ENCODE data around the gene COX7A2. TPM values are rescaled to one million over a fixed set of nuclear protein-coding genes. Genes with fewer than 3 reads are reported as not detected.

Gene COX7A2
- total and polyA plus RNA-seq, 2 of the 4 experiments (the other 2 are of a cell fraction), result 174 to 776 TPM

DNA sequence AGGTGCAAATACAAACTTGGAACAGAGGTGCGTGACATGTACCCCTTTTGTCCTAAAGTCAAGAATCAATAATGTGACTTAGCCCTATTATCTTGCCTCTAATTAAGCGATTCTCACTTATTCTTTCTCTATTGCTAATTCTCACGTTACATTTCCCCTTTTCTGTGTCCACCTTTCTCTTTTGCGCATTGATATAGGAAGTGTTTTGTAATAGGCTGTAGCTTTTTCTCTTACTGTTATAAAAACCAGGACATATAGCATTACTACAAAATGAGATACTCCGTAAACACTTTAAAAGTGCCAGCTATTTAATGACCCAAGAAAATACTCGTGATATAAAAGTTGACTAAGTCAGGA is 41.7 kb upstream of the COX7A2 start:
- H4K20me1 ChIP-seq (ENCODE audit: insufficient read depth, low read length), result peaks cover 19% of the 10 kb centered on the region
- dilution Hi-C loops (cut with HindIII; ENCODE audit: low sequenced_read_pairs, unreplicated experiment), result no loop called here
- H3K14ac ChIP-seq (replicated peaks; ENCODE audit: low read depth, low read length), result peak overlapping the region; percentile 65
- no peak overlapping the region for H2AK5ac ChIP-seq (ENCODE audit: low read depth, low read length)
- intact Hi-C loops (cut with micrococcal nuclease), result loop anchor here (10.0 kb wide), 1 partner anchor 470 kb away; no protein-coding TSS in a partner anchor
- CTCF ChIA-PET, result interaction anchor here (1.7 kb wide), 1 partner anchor 18 kb away, joined by 4 read pairs; no protein-coding TSS in a partner anchor
- peak overlapping the region in 1 of 2 experiments; percentile 53; a peak in 1 of 4 replicates for H4K8ac ChIP-seq (ENCODE audit: low read depth in 2 of 2, low read length in 2 of 2)
- H3K27ac ChIP-seq (ENCODE audit: insufficient read depth, low read length), result no peak overlapping the region
- POLR2A ChIA-PET (ENCODE audit: unreplicated experiment), result no interaction called here
- H3K4me3 ChIP-seq (ENCODE audit: insufficient read depth, low read depth, low read length), result peak overlapping the region; percentile 60
- H3K36me3 ChIP-seq (ENCODE audit: control insufficient read depth, insufficient read depth, low read length), result no peaks in the 10 kb centered on the region
- peak overlapping the region; percentile 89 for H2AFZ ChIP-seq (replicated peaks; ENCODE audit: low read length, poor library complexity)
- H3K9me3 ChIP-seq (ENCODE audit: control insufficient read depth, insufficient read depth, low read length), result no peaks in the 10 kb centered on the region
- WGBS, 2 experiments (ENCODE audit: extremely low coverage in 2 of 2, insufficient read length in 1 of 2), result 0% methylated on average over 1 of the region's 6 CpGs; no CpG with 5 or more reads in 1 of the 2 experiments
- ATAC-seq (ENCODE audit: low read depth), result no peak
- no peak overlapping the region for H2BK120ac ChIP-seq (ENCODE audit: low read depth, low read length)
- no peak overlapping the region for H3K4ac ChIP-seq (ENCODE audit: low read depth, low read length)
- no peak overlapping the region for H2BK15ac ChIP-seq (ENCODE audit: low read depth, low read length)
- peak overlapping the region; percentile 19 for H2BK5ac ChIP-seq (ENCODE audit: low read depth, low read length, poor library complexity, severe bottlenecking)
- 0 out of 2 replicates have a peak overlapping the region, but pooled peaks have one; percentile 63 for H3K56ac ChIP-seq (ENCODE audit: extremely low read depth, insufficient read depth, low read length)
- H4K5ac ChIP-seq (ENCODE audit: low read depth, low read length), result no peak overlapping the region; the same call in 1 of the 2 replicates
- H4K91ac ChIP-seq (ENCODE audit: insufficient read depth, low read depth, low read length), result no peak overlapping the region
- H3K27me3 ChIP-seq (ENCODE audit: control insufficient read depth, insufficient read depth, low read length), result no peaks in the 10 kb centered on the region
- peak overlapping the region; percentile 63; the same call in 1 of the 2 replicates for H3K23ac ChIP-seq (ENCODE audit: low read depth, low read length)
- H2AK9ac ChIP-seq (replicated peaks; ENCODE audit: low read depth, low read length, poor library complexity), result no peak overlapping the region
- no peak overlapping the region for H2BK20ac ChIP-seq (ENCODE audit: low read depth, low read length)
- H3K18ac ChIP-seq (ENCODE audit: low read depth, low read length), result no peak overlapping the region
- no peaks in the 10 kb centered on the region for H3K9me1 ChIP-seq (ENCODE audit: insufficient read depth, low read length)
- no peaks in the 10 kb centered on the region for H3K4me1 ChIP-seq (ENCODE audit: control insufficient read depth, insufficient read depth, low read length)
- peak overlapping the region; percentile 84 for H3K4me2 ChIP-seq (ENCODE audit: low read depth, low read length)
- BruUV-seq (replicated peaks), result TSS peak; percentile 72
- peak overlapping the region; percentile 46 for H3K9ac ChIP-seq (ENCODE audit: low read depth, low read length)
- in situ Hi-C loops (cut with MboI; ENCODE audit: low sequenced_read_pairs), result no loop called here
- DNase-seq, result no peak
- TF ChIP-seq FOS (IDR thresholded peaks at IDR 0.05; ENCODE audit: low read depth, low read length) (no peak), RFX5 (IDR thresholded peaks at IDR 0.05; ENCODE audit: low read depth, low read length) (no peak), POLR2A (IDR thresholded peaks at IDR 0.05; ENCODE audit: low read depth, low read length) (no peak), CEBPB (IDR thresholded peaks at IDR 0.05; ENCODE audit: low read depth, low read length) (no peak), SMC3 (IDR thresholded peaks at IDR 0.05; ENCODE audit: low read depth, low read length) (no peak), RCOR1 (IDR thresholded peaks at IDR 0.05; ENCODE audit: insufficient replicate concordance, low read length) (no peak), MAZ (IDR thresholded peaks at IDR 0.05; ENCODE audit: borderline replicate concordance, low read depth, low read length) (no peak), MXI1 (IDR thresholded peaks at IDR 0.05; ENCODE audit: borderline replicate concordance, low read depth, low read length) (no peak), RAD21 (IDR thresholded peaks at IDR 0.05; ENCODE audit: low read length) (no peak), MAFK (IDR thresholded peaks at IDR 0.05; ENCODE audit: low read depth, low read length) (no peak), NFE2L2 (IDR thresholded peaks at IDR 0.05; ENCODE audit: low read depth, low read length) (no peak), BHLHE40 (IDR thresholded peaks at IDR 0.05; ENCODE audit: low read depth, low read length) (no peak), CHD1 (IDR thresholded peaks at IDR 0.05; ENCODE audit: low read depth, low read length) (no peak)
- TF ChIP-seq, protein P1, sequence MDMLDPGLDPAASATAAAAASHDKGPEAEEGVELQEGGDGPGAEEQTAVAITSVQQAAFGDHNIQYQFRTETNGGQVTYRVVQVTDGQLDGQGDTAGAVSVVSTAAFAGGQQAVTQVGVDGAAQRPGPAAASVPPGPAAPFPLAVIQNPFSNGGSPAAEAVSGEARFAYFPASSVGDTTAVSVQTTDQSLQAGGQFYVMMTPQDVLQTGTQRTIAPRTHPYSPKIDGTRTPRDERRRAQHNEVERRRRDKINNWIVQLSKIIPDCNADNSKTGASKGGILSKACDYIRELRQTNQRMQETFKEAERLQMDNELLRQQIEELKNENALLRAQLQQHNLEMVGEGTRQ (IDR thresholded peaks at IDR 0.05; ENCODE audit: low read depth, low read length), result no peak
- TF ChIP-seq, protein P2, sequence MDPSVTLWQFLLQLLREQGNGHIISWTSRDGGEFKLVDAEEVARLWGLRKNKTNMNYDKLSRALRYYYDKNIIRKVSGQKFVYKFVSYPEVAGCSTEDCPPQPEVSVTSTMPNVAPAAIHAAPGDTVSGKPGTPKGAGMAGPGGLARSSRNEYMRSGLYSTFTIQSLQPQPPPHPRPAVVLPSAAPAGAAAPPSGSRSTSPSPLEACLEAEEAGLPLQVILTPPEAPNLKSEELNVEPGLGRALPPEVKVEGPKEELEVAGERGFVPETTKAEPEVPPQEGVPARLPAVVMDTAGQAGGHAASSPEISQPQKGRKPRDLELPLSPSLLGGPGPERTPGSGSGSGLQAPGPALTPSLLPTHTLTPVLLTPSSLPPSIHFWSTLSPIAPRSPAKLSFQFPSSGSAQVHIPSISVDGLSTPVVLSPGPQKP (IDR thresholded peaks at IDR 0.05; ENCODE audit: borderline replicate concordance, low read depth, low read length), result no peak
- TF ChIP-seq, protein P3, sequence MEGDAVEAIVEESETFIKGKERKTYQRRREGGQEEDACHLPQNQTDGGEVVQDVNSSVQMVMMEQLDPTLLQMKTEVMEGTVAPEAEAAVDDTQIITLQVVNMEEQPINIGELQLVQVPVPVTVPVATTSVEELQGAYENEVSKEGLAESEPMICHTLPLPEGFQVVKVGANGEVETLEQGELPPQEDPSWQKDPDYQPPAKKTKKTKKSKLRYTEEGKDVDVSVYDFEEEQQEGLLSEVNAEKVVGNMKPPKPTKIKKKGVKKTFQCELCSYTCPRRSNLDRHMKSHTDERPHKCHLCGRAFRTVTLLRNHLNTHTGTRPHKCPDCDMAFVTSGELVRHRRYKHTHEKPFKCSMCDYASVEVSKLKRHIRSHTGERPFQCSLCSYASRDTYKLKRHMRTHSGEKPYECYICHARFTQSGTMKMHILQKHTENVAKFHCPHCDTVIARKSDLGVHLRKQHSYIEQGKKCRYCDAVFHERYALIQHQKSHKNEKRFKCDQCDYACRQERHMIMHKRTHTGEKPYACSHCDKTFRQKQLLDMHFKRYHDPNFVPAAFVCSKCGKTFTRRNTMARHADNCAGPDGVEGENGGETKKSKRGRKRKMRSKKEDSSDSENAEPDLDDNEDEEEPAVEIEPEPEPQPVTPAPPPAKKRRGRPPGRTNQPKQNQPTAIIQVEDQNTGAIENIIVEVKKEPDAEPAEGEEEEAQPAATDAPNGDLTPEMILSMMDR (conservative IDR thresholded peaks at IDR 0.05; ENCODE audit: low read depth, low read length), result no peak
- H3K79me1 ChIP-seq (ENCODE audit: low read depth in 1 of 2, low read length in 2 of 2), result peaks cover 0 to 9% of the 10 kb centered on the region in 2 experiments; a peak in 2 of 4 replicates
